Stimulated activated naive CD8-positive, alpha-beta T cell treated with anti-CD3 and anti-CD28 coated beads, Interleukin-15, Interleukin-2, amounts not matched to agents 100 ng/mL and 50 ng/mL, for 24 hours (primary cell): ENCODE results near the gene SPA17.

Experiments used
- H3K27ac Mint-ChIP-seq: one replicate; pipeline ENCODE4 v1.8.0; 2021; ENCODE audit warnings: mild to moderate bottlenecking, mixed read lengths
- H3K27me3 Mint-ChIP-seq: one replicate; pipeline ENCODE4 v1.8.0; 2021; ENCODE audit warnings: mixed read lengths
- H3K36me3 Mint-ChIP-seq: one replicate; pipeline ENCODE4 v1.8.0; 2021; ENCODE audit warnings: low read depth, mixed read lengths
- H3K4me1 Mint-ChIP-seq: one replicate; pipeline ENCODE4 v1.8.0; 2021; ENCODE audit warnings: low read depth, mixed read lengths
- H3K4me3 Mint-ChIP-seq: one replicate; pipeline ENCODE4 v1.8.0; 2021; ENCODE audit warnings: mild to moderate bottlenecking, mixed read lengths
- H3K9me3 Mint-ChIP-seq: one replicate; pipeline ENCODE4 v1.8.0; 2021; ENCODE audit warnings: mixed read lengths

Gene SPA17

GRCh38 chr11:124648610-124649009 is 25.1 kb upstream of the SPA17 start:
- Mint-ChIP-seq H3K27ac (no peak overlapping the region), H3K36me3 (peaks cover 4% of the 10 kb centered on the region), H3K4me3 (no peak overlapping the region), H3K27me3 (no peaks in the 10 kb centered on the region), H3K4me1 (peaks cover 5% of the 10 kb centered on the region), H3K9me3 (no peaks in the 10 kb centered on the region)

DNA sequence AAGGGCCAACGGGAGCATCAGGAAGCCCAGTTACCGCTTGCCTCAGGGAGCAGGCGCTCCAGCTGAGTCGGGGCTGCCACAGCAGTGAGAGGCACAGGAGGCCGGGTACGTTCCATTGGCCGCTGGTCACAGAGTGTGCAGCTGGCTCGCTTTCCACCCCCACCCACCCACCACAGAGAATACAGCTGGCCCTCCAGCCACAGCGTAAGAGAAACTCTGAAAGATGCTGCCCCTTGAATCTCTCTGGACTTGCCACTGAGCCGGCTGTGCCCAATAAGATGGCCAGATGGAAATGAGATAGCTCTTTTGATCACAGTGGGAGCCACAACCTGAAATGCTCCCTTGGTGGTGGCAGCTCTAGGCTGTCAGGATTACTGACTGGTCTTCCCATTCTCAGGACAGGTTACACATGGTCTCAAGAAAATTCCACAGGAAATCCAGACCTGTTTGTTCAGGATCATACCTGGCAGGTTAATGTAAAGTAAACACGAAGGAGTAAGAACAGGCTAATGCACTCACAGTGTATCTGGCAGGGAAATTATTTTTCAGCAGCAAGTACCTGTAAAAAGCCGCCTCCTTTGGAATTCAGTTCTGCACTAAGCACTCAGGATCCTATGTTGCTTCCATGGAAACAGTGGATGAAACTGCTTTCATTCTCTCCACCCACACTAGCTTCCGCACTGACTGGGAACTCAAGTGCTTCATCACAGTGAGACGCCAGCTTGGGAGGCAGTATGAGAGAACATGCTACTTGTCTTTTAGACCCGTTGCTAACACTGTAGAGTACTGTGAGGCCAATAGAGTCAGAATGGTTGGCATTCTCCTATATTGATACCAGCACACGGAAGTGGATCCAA is 16.7 kb upstream of the SPA17 start:
- Mint-ChIP-seq H3K4me1 (no peaks in the 10 kb centered on the region), H3K9me3 (no peaks in the 10 kb centered on the region), H3K27ac (no peak overlapping the region), H3K36me3 (peaks cover 9% of the 10 kb centered on the region), H3K27me3 (no peaks in the 10 kb centered on the region), H3K4me3 (no peak overlapping the region)

- H3K36me3 Mint-ChIP-seq: peaks cover 9% of the 10 kb centered on the region
- H3K4me1 Mint-ChIP-seq: no peaks in the 10 kb centered on the region
- no peaks in the 10 kb centered on the region for H3K9me3 Mint-ChIP-seq
- H3K4me3 Mint-ChIP-seq: no peak overlapping the region
- no peak overlapping the region for H3K27ac Mint-ChIP-seq
- H3K27me3 Mint-ChIP-seq: no peaks in the 10 kb centered on the region
Measured at GRCh38 chr11:124657904-124658303, 15.8 kb upstream of the SPA17 start.

- Mint-ChIP-seq H3K27me3 (no peaks in the 10 kb centered on the region), H3K4me3 (no peak overlapping the region), H3K27ac (no peak overlapping the region), H3K9me3 (no peaks in the 10 kb centered on the region), H3K4me1 (no peaks in the 10 kb centered on the region), H3K36me3 (peaks cover 9% of the 10 kb centered on the region)
Measured at GRCh38 chr11:124658501-124658900, 15.2 kb upstream of the SPA17 start.

GRCh38 chr11:124658986-124659385 is 14.7 kb upstream of the SPA17 start:
- Mint-ChIP-seq H3K4me1 (no peaks in the 10 kb centered on the region), H3K9me3 (no peaks in the 10 kb centered on the region), H3K27ac (no peak overlapping the region), H3K27me3 (no peaks in the 10 kb centered on the region), H3K36me3 (peaks cover 9% of the 10 kb centered on the region), H3K4me3 (no peak overlapping the region)

- no peak overlapping the region for H3K27ac Mint-ChIP-seq
- peaks cover 9% of the 10 kb centered on the region for H3K36me3 Mint-ChIP-seq
- H3K4me1 Mint-ChIP-seq: no peaks in the 10 kb centered on the region
- H3K27me3 Mint-ChIP-seq: no peaks in the 10 kb centered on the region
- H3K9me3 Mint-ChIP-seq: no peaks in the 10 kb centered on the region
- no peak overlapping the region for H3K4me3 Mint-ChIP-seq
Measured at GRCh38 chr11:124661553-124661952, 12.2 kb upstream of the SPA17 start.

DNA sequence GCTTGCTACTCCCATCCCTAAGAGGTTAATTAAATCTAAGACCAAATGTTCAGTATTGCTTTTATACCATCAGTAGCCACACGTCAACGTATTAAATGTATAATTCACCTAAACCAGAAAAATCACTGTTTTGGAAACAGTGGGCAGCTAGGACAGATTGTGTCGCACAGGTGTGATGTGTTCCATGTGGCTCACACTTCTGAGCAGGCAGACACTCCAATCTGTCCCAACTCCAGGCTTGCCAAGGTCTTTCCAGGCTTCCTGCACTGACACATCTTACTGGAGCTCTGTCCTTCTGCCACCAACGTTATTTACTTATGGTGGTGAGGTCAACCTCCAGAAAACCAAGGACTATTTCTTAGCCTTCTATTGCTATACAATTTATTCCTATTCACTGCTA is 11.6 kb upstream of the SPA17 start:
- H3K36me3 Mint-ChIP-seq: peaks cover 9% of the 10 kb centered on the region
- no peak overlapping the region for H3K4me3 Mint-ChIP-seq
- no peak overlapping the region for H3K27ac Mint-ChIP-seq
- H3K27me3 Mint-ChIP-seq: no peaks in the 10 kb centered on the region
- H3K4me1 Mint-ChIP-seq: no peaks in the 10 kb centered on the region
- H3K9me3 Mint-ChIP-seq: no peaks in the 10 kb centered on the region

GRCh38 chr11:124663861-124664260 is 9.8 kb upstream of the SPA17 start:
- Mint-ChIP-seq H3K36me3 (peaks cover 3% of the 10 kb centered on the region), H3K27me3 (no peaks in the 10 kb centered on the region), H3K4me1 (no peaks in the 10 kb centered on the region), H3K27ac (no peak overlapping the region), H3K4me3 (no peak overlapping the region), H3K9me3 (no peaks in the 10 kb centered on the region)

DNA sequence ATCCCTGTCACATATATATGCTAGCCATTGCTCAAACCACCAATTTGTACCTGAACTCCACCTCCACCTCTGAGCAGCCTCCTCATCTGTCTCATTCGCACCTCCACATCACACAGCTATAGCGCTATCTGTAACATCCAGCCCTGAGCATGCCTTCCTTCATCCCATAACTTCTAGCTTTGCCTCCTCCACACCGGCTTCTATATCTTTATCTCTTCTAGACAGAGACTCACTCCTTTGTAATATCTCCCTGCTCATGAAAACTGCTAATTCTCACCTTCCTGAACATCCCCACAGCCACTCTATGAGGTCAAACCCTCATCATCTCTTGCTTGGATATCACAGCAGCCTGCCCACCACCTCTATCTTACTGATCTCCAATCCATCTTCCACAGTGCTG is 6.1 kb upstream of the SPA17 start:
- Mint-ChIP-seq H3K27ac (no peak overlapping the region), H3K27me3 (no peaks in the 10 kb centered on the region), H3K9me3 (no peaks in the 10 kb centered on the region), H3K36me3 (no peaks in the 10 kb centered on the region), H3K4me3 (no peak overlapping the region), H3K4me1 (peaks cover 19% of the 10 kb centered on the region)

DNA sequence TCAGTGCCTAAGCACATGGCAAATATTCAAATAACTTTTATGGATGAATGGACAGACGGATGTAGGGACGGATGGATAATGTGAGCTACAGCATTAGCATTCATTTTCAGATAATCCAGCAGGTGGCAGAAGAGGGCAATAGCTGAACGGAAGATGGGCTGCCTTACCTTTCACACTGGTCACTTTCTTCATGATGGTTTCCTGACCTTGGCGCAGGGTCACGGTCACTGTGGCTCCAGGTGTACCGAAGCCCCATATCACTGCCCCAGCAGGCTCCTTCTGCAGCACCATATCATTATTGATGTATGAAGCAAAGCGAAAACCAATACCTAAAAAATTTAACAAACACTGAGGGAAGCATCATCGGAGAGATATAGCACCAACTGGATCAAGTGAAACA is 4.5 kb upstream of the SPA17 start:
- H3K9me3 Mint-ChIP-seq: no peaks in the 10 kb centered on the region
- H3K27me3 Mint-ChIP-seq: no peaks in the 10 kb centered on the region
- H3K36me3 Mint-ChIP-seq: no peaks in the 10 kb centered on the region
- no peak overlapping the region for H3K27ac Mint-ChIP-seq
- H3K4me3 Mint-ChIP-seq: no peak overlapping the region
- peaks cover 29% of the 10 kb centered on the region for H3K4me1 Mint-ChIP-seq

GRCh38 chr11:124670732-124671131 is 3.0 kb upstream of the SPA17 start:
- Mint-ChIP-seq H3K36me3 (no peaks in the 10 kb centered on the region), H3K27ac (no peak overlapping the region), H3K9me3 (no peaks in the 10 kb centered on the region), H3K4me1 (peaks cover 38% of the 10 kb centered on the region), H3K4me3 (no peak overlapping the region), H3K27me3 (no peaks in the 10 kb centered on the region)

GRCh38 chr11:124672536-124673215 is 1.0 kb upstream of the SPA17 start:
- no peaks in the 10 kb centered on the region for H3K27me3 Mint-ChIP-seq
- H3K27ac Mint-ChIP-seq: peak overlapping the region; percentile 70
- H3K4me1 Mint-ChIP-seq: peaks cover 38% of the 10 kb centered on the region
- no peaks in the 10 kb centered on the region for H3K9me3 Mint-ChIP-seq
- no peaks in the 10 kb centered on the region for H3K36me3 Mint-ChIP-seq
- H3K4me3 Mint-ChIP-seq: peak overlapping the region; percentile 87

DNA sequence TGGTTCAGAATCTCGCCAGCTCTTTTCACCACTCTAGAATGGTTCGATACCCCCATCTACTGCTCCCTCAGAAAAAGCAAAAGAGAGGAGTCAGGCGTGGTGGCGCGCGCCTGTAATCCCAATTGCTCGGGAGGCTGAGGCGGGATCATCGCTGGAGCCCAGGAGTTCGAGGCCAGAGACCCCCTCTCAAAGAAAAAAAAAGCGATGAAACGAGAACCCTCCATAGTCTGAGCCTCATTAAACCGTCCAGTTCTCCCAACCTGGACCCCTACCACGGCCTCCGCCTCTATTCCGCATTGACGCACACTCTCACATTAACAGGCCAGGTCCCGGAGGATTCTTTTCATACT is 439 bp downstream of the SPA17 start:
- Mint-ChIP-seq H3K4me3 (peak overlapping the region; percentile 87), H3K9me3 (no peaks in the 10 kb centered on the region), H3K27me3 (no peaks in the 10 kb centered on the region), H3K4me1 (peaks cover 38% of the 10 kb centered on the region), H3K36me3 (no peaks in the 10 kb centered on the region), H3K27ac (peak overlapping the region; percentile 92)

- Mint-ChIP-seq H3K27ac (peak overlapping the region; percentile 92), H3K4me3 (peak overlapping the region; percentile 87), H3K9me3 (no peaks in the 10 kb centered on the region), H3K4me1 (peaks cover 38% of the 10 kb centered on the region), H3K36me3 (no peaks in the 10 kb centered on the region), H3K27me3 (no peaks in the 10 kb centered on the region)
Measured at GRCh38 chr11:124674571-124674970, 867 bp downstream of the SPA17 start.

GRCh38 chr11:124676386-124676785 is 2.7 kb downstream of the SPA17 start:
- Mint-ChIP-seq H3K4me3 (no peak overlapping the region), H3K9me3 (no peaks in the 10 kb centered on the region), H3K27me3 (no peaks in the 10 kb centered on the region), H3K4me1 (peaks cover 29% of the 10 kb centered on the region), H3K36me3 (no peaks in the 10 kb centered on the region), H3K27ac (no peak overlapping the region)

DNA sequence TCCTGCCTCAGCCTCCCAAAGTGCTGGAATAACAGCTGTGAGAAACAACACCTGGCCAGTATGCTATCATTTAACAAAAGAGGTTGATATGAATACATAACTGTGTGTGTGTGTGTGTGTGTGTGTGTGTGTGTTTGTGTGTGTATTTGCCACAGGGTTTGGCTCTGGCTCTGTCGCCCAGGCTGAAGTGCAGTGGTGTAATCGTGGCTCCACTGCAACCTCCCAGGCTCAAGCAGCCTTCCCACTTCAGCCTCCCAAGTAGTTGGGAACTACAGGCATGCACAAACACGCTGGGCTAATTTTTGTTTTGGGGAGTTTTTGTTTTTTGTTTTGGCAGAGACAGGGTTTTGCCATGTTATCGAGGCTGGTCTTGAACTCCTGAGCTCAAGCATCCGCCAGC is 4.7 kb downstream of the SPA17 start:
- no peak overlapping the region for H3K4me3 Mint-ChIP-seq
- H3K27me3 Mint-ChIP-seq: no peaks in the 10 kb centered on the region
- no peak overlapping the region for H3K27ac Mint-ChIP-seq
- peaks cover 13% of the 10 kb centered on the region for H3K9me3 Mint-ChIP-seq
- H3K4me1 Mint-ChIP-seq: peaks cover 14% of the 10 kb centered on the region
- H3K36me3 Mint-ChIP-seq: no peaks in the 10 kb centered on the region
